ENCODE measurements around the gene CTDSPL2.
A peak's percentile ranks its signal among the peaks of the same experiment; 100 is the strongest.
"Not testable (repeated sequence)": the region's sequence is repeated elsewhere in the genome, so short reads cannot be mapped to it uniquely, and the experiment has no call there.

CTDSPL2 gene

GRCh38 chr15:44426975-44427755 is at the start of gene CTDSPL2:
Gene CTDSPL2 (plus strand): TSS chr15:44427629. CDS start chr15:44459015, 31,386 bp downstream.
- peak; percentile 90 for DNase-seq

GRCh38 chr15:44381236-44381635 is 46.2 kb upstream of the CTDSPL2 start:
- DNase-seq: no peak

DNA sequence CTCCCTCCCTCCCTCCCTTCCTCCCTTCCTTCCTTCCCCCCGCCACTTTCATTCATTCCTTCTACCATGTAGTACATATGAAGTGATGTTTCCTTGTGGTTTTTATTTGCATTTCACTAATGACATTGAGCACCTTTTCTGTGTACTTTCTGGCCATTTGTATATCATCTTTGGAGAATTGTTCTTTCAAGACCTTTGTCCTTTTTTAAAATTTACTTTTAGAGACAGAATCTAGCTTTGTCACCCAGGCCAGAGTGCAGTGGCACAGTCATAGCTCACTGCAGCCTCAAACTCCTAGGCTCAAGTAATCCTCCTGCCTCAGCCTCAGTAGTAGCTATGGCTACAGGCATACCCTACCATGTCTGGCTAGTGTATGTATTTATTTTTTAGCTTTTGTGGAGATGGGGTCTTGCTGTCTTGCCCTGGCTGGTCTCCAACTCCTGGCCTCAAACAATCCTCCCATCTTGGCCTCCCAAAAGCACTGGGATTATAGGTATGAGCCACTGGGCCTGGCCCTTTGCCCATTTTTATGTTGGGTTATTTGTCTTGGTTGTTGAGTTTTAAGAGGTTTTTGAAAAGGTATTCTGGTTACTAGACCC is 42.0 kb upstream of the CTDSPL2 start:
- no peak for DNase-seq

DNA sequence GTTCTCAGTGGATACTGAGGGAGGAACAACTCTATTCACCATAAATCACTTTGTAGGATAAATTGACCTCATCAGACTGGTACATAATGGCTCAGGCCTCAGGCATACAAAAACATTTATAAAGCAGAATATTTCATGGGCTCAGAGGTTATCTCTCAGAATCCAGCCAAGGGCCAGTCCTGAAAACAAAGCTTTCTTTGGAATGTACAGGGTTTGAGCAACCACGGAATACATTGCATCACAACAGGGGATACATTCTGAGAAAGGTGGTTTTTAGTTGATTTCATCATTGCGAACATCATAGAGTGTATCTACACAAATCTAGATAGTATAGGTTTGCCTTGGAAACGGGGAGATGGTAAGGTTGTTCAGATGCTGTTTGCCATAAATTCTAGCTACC is 33.4 kb upstream of the CTDSPL2 start:
- no peak for DNase-seq

DNA sequence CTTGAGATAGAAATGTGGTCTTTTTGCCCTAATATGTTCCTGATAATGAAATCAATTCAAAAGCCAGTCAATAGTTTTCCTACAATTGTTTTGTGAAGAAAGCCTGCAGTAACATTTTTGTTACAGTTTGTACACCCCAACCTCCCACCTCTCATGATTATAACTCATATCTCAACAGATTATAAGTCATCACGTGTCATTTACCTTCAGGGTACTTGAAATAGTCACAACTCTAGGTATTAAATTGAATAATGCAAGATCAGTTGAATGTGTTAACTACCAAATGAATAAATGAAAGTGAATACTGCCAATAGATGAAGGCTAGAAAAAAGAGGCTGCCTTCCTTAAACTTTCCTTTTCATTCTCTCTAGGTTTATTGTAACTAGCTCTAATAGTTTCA is 32.9 kb upstream of the CTDSPL2 start:
- no peak for DNase-seq

- no peak for DNase-seq
Measured at GRCh38 chr15:44397869-44398268, 29.6 kb upstream of the CTDSPL2 start.

DNA sequence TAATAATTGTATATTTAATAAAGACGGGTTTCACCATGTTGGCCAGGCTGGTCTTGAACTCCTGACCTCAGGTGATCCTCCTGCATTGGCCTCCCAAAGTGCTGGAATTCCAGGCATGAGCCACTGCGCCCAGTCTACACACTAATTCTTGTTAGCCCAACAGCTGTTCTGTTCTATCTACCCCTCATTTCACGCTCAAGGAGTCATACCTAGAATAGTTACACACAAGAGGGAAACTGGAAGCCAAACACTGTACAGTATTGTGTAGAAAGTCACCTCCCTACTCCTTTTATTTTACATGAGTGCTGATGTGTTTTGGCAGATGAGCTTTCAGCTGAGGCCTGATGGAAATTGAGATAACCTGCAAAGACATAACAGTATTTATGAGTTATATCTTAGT is 13.4 kb upstream of the CTDSPL2 start:
- DNase-seq: no peak

DNA sequence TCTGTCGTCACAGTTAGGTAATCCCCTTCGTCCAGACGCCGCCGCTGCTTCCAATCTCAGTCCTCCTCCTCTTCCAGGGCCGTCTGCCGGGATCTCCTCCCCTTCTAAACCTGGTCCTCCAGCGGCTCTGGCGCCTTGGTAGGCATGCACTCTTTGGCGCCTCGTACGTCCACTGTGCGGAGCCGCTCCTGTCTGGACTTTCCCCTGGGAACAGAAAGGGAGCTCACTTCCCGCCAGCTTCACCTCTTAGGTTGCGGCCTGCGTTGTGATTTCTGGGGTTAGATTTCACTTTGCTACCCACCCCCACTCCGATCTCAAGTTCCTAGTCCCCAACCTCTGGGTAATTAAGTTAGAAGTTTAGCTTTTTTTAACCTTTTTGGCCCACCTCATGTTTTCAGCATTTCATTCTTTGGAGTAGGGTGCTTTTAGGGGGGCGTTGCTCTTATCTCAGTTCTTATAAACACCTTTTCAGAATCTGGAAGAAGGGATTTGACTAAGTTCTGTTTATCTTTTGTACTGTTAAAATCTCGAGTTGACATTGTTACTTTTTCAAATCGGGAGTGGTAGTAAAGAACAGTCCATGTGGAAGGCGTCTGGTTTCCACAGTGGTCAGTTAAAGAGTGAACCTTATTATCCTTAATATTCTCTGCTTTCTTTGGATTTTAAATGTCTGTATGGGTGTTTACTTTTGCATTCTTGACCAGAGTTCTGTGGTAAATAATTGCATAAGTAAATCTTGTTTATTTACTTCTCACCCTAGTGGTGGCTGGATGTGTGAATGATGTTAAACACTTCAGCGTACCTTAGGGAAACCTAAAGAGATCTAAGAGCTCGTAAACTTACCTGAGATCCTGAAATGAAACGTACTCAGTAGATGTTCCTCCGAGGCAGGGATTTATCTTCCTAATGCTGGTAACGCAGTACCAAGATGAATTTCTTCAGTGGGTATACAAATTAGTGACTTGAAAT is 611 bp downstream of the CTDSPL2 start:
- peak; percentile 41 for DNase-seq

GRCh38 chr15:44435893-44436667 is 8.7 kb downstream of the CTDSPL2 start:
- DNase-seq: no peak

- DNase-seq: no peak
Measured at GRCh38 chr15:44438402-44438801, 11.0 kb downstream of the CTDSPL2 start.

DNA sequence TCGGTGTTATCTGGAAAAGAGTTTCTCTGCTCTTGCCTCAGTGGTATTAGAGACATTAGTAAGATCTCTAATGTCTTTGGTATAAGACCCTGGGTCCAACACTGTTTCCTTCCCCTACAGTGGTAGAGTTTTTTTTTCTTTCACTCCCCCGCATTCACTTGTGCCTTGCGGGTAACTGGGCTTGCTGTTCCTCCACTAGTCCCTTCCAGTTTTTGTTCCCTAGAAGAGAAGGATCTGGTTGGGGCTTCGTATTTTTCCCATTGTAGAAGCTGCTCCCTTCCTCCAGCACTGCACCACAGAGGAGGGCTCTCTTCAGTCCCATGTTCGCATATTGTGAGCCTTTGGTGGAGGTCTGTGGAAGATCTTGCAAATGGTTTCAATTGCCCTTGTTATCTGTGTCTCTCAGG is 13.7 kb downstream of the CTDSPL2 start:
- DNase-seq: no peak

GRCh38 chr15:44443515-44443914 is 16.1 kb downstream of the CTDSPL2 start:
- no peak for DNase-seq

DNA sequence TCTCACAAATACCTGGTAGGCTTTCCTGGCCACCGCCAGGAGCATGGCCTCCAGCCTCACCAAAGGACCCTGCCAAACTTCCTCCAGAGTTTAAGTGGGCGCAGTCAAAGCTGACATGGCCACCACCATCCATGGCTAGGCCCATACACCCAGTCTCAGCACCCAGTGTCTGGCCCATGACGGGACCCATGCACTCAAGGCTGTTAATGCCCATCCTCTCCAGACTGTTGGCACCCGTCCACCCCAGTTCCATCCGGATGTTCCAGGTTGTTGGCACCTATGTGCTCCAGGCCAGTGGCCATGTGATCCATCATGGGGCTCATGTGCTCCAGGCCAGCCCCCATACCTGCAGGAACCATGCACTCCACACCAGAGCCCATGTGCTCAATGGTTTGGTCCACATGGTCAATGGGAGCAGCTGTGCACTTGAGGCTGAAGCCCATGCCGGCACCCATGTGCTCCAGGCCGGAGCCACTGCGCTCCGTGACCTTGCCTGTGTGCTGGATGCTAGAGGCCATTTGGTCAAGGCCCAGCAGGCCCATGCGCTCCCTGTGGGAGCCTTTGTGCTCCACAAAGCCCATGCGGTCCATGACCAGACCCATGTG is 20.4 kb downstream of the CTDSPL2 start:
- no peak for DNase-seq

DNA sequence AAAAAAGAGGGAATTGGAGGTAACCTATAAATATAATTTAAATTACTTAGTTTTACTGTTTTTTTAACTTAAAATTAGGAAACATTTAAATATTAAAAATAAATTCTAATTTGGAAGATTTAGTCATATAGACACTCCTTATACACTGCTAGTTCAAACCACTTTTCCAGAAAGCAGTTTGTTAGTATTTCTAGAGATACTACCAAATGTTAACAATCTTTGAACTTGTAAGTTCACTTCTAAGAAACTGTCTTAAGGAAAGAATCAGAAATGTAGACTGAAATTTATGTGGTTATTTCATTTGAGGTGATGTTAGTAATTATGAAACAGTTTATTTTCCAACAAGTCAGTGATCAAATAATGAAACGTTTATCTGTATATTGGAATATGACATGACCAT is 22.7 kb downstream of the CTDSPL2 start:
- no peak for DNase-seq

GRCh38 chr15:44453578-44454283 is 26.3 kb downstream of the CTDSPL2 start:
- not testable (repeated sequence) for DNase-seq

- DNase-seq: no peak
Measured at GRCh38 chr15:44458429-44458828, 31.0 kb downstream of the CTDSPL2 start.

DNA sequence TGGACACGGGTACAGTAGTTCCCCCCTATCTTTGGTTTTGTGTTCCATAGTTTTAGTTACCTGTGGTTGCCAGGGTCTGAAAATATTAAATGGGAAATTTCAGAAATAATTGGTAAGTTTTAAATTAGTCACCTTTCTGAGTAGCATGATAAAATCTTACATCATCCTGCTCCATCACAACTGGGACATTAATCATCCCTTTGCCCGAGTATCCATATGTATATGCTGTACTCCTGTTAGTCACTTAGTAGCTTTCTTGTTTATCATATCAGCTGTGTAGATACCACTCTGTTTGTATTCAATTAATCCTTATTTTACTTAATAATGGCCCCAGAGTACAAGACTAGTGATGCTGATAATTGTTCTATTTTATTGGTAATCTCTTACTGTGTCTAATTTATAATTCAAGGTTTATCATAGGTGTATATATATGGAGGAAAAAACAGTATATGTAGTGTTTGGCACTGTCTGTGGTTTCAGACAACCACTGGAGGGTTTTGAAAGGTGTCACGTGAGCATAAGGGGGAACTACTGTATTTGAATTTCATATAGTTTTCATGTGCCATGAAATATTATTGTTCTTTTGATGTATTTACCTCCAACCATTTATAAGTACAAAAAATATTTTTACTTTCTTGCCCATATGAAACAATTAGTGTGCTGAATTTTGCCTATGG is 41.4 kb downstream of the CTDSPL2 start:
- DNase-seq: no peak

DNA sequence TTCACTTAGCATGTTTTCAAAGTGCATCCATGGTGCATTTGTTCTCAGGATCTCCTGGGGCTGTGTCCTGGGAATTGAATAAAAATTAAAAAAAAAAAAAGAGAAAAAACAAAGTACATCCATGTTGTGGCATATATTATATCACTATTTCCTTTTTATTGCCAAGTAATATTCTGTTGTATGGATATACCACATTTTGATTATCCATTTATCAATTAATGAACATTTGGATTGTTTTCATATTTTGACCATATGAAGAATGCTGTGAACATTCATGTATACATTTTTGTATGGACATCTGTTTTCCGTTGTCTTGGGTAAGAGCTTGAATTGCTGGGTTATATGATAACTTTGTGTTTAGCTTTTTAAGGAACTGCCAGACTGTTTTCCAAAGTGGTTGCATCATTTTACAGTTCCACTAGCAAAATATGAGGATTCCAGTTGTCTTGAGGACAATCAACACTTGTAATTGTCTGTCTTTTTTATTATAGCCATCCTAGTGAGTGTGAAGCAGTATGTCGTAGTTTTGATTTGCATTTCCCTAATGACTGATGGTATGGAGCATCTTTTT is 44.5 kb downstream of the CTDSPL2 start:
- no peak for DNase-seq

DNA sequence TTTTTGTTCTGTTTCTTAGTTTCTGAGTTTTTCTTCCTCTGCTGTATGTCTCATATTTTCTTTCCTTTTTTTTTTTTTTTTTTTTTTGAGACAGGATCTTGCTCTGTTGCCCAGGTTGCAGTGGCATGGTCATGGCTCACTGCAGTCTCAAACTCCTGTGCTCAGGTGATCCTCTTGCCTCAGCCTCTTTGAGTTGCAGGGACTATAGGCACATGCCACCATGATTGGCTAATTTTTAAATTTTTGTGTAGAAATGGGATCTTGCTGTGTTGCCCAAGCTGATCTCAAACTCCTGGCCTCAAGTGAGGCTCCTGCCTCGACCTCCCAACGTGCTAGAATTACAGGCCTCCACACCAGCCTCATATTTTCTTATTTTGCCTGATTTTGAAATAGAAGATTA is 51.9 kb downstream of the CTDSPL2 start:
- DNase-seq: no peak

GRCh38 chr15:44482090-44482489 is 54.7 kb downstream of the CTDSPL2 start:
- no peak for DNase-seq

- no peak for DNase-seq
Measured at GRCh38 chr15:44485880-44486279, 58.5 kb downstream of the CTDSPL2 start.

Measured in NCI-H1105 (cell line).